ENCODE measurements around the gene ACP5. TPM values are rescaled to one million over a fixed set of nuclear protein-coding genes. Genes with fewer than 3 reads are reported as not detected.
"Not testable (repeated sequence)": the region's sequence is repeated elsewhere in the genome, so short reads cannot be mapped to it uniquely, and the experiment has no call there.

The ACP5 gene
- total RNA-seq, 2 experiments from 2014 or later = 13.4 to 15.3 TPM

DNA sequence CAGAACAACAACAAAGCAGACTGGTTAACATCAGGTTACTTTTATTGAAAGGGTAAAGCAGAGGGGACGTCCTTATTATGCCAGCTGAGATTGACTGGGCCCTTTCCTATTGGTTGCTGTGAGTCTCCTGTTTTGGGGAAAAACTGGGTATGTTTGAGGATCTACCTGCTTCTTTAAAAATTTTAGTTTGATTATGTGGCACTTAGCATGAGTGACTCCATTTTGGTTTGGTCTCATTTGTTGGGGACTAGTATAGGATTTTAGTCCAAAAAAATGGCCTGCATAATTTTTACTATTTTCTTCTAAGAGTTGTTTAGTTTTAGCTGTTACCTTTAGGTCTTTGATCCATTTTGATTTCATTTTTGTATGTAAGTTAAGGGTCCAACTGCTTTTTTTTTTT lies 34.3 kb upstream of the ACP5 start:
- peaks cover 7 to 25% of the 10 kb centered on the region in 2 experiments for H3K9me3 ChIP-seq (ENCODE audit: control insufficient read depth in 1 of 2, insufficient read depth in 1 of 2, low read length in 2 of 2)
- Mint-ChIP-seq H3K27ac (no peak overlapping the region), H3K27me3 (no peaks in the 10 kb centered on the region), H3K36me3 (ENCODE audit: low read depth) (peaks cover 67% of the 10 kb centered on the region), H3K4me3 (no peak overlapping the region), H3K4me1 (ENCODE audit: low read depth) (peaks cover 7% of the 10 kb centered on the region), H3K9me3 (peaks cover 5% of the 10 kb centered on the region)
- H3K27ac ChIP-seq (ENCODE audit: low read depth in 1 of 2, low read length in 2 of 2) = no peak overlapping the region
- no peaks in the 10 kb centered on the region for H3K27me3 ChIP-seq (ENCODE audit: control insufficient read depth in 1 of 2, insufficient read depth in 2 of 2, low read length in 2 of 2)
- ATAC-seq (ENCODE audit: poor library complexity) (no peak), DNase-seq (no peak)
- intact Hi-C loops (cut with DNase I, micrococcal nuclease) = no loop called here
- CTCF ChIA-PET = no interaction called here
- POLR2A ChIA-PET = no interaction called here
- H3K4me1 ChIP-seq (ENCODE audit: insufficient read depth, low read length) = no peaks in the 10 kb centered on the region
- peaks cover 19% of the 10 kb centered on the region for H3K36me3 ChIP-seq (ENCODE audit: insufficient read depth, low read length)
- TF ChIP-seq, protein P1, sequence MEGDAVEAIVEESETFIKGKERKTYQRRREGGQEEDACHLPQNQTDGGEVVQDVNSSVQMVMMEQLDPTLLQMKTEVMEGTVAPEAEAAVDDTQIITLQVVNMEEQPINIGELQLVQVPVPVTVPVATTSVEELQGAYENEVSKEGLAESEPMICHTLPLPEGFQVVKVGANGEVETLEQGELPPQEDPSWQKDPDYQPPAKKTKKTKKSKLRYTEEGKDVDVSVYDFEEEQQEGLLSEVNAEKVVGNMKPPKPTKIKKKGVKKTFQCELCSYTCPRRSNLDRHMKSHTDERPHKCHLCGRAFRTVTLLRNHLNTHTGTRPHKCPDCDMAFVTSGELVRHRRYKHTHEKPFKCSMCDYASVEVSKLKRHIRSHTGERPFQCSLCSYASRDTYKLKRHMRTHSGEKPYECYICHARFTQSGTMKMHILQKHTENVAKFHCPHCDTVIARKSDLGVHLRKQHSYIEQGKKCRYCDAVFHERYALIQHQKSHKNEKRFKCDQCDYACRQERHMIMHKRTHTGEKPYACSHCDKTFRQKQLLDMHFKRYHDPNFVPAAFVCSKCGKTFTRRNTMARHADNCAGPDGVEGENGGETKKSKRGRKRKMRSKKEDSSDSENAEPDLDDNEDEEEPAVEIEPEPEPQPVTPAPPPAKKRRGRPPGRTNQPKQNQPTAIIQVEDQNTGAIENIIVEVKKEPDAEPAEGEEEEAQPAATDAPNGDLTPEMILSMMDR (IDR thresholded peaks at IDR 0.05) = no peak
- no peak overlapping the region for H3K4me3 ChIP-seq (ENCODE audit: low read length)

- no peak overlapping the region for H3K4me3 ChIP-seq (ENCODE audit: low read length)
- peaks cover 7% of the 10 kb centered on the region for H3K36me3 ChIP-seq (ENCODE audit: insufficient read depth, low read length)
- H3K27me3 ChIP-seq (ENCODE audit: control insufficient read depth in 1 of 2, insufficient read depth in 2 of 2, low read length in 2 of 2) = no peaks in the 10 kb centered on the region
- Mint-ChIP-seq H3K4me1 (ENCODE audit: low read depth) (peaks cover 13% of the 10 kb centered on the region), H3K27me3 (no peaks in the 10 kb centered on the region), H3K27ac (no peak overlapping the region), H3K9me3 (peaks cover 6% of the 10 kb centered on the region), H3K36me3 (ENCODE audit: low read depth) (peaks cover 61% of the 10 kb centered on the region), H3K4me3 (no peak overlapping the region)
- ATAC-seq (ENCODE audit: poor library complexity) (no peak), DNase-seq (no peak)
- intact Hi-C loops (cut with DNase I, micrococcal nuclease) = no loop called here
- no peak overlapping the region for H3K27ac ChIP-seq (ENCODE audit: low read depth in 1 of 2, low read length in 2 of 2)
- H3K9me3 ChIP-seq (ENCODE audit: control insufficient read depth in 1 of 2, insufficient read depth in 1 of 2, low read length in 2 of 2) = peaks cover 6 to 20% of the 10 kb centered on the region in 2 experiments
- TF ChIP-seq, protein P1 (IDR thresholded peaks at IDR 0.05) = no peak
- ChIA-PET CTCF (no interaction called here), POLR2A (no interaction called here)
- H3K4me1 ChIP-seq (ENCODE audit: insufficient read depth, low read length) = no peaks in the 10 kb centered on the region
Measured at GRCh38 chr19:11606484-11606883, 29.0 kb upstream of the ACP5 start.

DNA sequence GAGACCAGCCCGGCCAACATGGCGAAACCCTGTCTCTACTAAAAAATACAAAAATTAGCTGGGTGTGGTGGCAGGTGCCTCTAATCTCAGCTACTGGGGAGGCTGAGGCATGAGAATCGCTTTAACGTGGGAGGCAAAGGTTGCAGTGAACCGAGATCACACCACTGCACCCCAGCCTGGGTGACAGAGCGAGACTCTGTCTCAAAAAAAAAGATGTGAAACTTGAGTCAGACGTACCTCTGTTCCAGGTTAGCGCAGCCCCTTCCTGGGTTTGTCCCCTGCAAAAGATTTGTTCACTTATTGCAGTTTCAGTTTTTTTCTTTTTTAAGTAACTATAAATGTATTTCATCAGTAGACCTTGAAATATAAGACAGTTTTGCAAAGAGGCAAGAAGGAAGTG lies 22.3 kb upstream of the ACP5 start:
- POLR2A ChIA-PET; H3K27ac ChIP-seq (ENCODE audit: low read depth in 1 of 2, low read length in 2 of 2); ATAC-seq (ENCODE audit: poor library complexity): not testable (repeated sequence)

GRCh38 chr19:11598746-11599145 lies 21.3 kb upstream of the ACP5 start:
- CTCF ChIA-PET = no interaction called here
- Mint-ChIP-seq H3K36me3 (ENCODE audit: low read depth) (peaks cover 27% of the 10 kb centered on the region), H3K9me3 (no peaks in the 10 kb centered on the region), H3K4me3 (peak overlapping the region; percentile 64), H3K27me3 (no peaks in the 10 kb centered on the region), H3K4me1 (ENCODE audit: low read depth) (peaks cover 40% of the 10 kb centered on the region), H3K27ac (peak overlapping the region; percentile 90)
- H3K9me3 ChIP-seq (ENCODE audit: control insufficient read depth in 1 of 2, insufficient read depth in 1 of 2, low read length in 2 of 2) = no peaks in the 10 kb centered on the region
- intact Hi-C loops (cut with DNase I, micrococcal nuclease) = no loop called here
- POLR2A ChIA-PET = interaction anchor here (0.6 kb wide), 1 partner anchor 477 kb away, joined by 3 read pairs; no protein-coding TSS in a partner anchor
- no peak overlapping the region for H3K27ac ChIP-seq (ENCODE audit: low read depth in 1 of 2, low read length in 2 of 2)
- ATAC-seq (ENCODE audit: poor library complexity) (no peak), DNase-seq (no peak)
- H3K4me3 ChIP-seq (ENCODE audit: low read length) = no peak overlapping the region
- H3K27me3 ChIP-seq (ENCODE audit: control insufficient read depth in 1 of 2, insufficient read depth in 2 of 2, low read length in 2 of 2) = no peaks in the 10 kb centered on the region
- H3K4me1 ChIP-seq (ENCODE audit: insufficient read depth, low read length) = peaks cover 23% of the 10 kb centered on the region
- no peaks in the 10 kb centered on the region for H3K36me3 ChIP-seq (ENCODE audit: insufficient read depth, low read length)
- TF ChIP-seq, protein P1 (IDR thresholded peaks at IDR 0.05) = no peak

More for the DNA sequence above, 22.3 kb upstream of the ACP5 start:
- H3K9me3 ChIP-seq (ENCODE audit: control insufficient read depth in 1 of 2, insufficient read depth in 1 of 2, low read length in 2 of 2); H3K36me3 ChIP-seq (ENCODE audit: insufficient read depth, low read length); H3K9me3 Mint-ChIP-seq; DNase-seq; CTCF ChIA-PET; H3K27me3 ChIP-seq (ENCODE audit: control insufficient read depth in 1 of 2, insufficient read depth in 2 of 2, low read length in 2 of 2); H3K27me3 Mint-ChIP-seq; intact Hi-C loops (cut with DNase I, micrococcal nuclease); H3K27ac Mint-ChIP-seq; H3K4me3 ChIP-seq (ENCODE audit: low read length): not testable (repeated sequence)
- Mint-ChIP-seq H3K4me3 (peak overlapping the region; percentile 38), H3K4me1 (ENCODE audit: low read depth) (peaks cover 40% of the 10 kb centered on the region), H3K36me3 (ENCODE audit: low read depth) (peaks cover 36% of the 10 kb centered on the region)
- H3K4me1 ChIP-seq (ENCODE audit: insufficient read depth, low read length) = peaks cover 23% of the 10 kb centered on the region
